B cell (primary cell): ENCODE results near the gene KCNH6. TPM values are rescaled to one million over a fixed set of nuclear protein-coding genes. Genes with fewer than 3 reads are reported as not detected.

Experiments used
- ATAC-seq: fragments of 200-7000 bp; cut with Tn5 transposase; one replicate; pipeline ENCODE4 v1.10.0; 2021; ENCODE audit warnings: low read depth, mild to moderate bottlenecking, moderate number of reproducible peaks, moderate library complexity
- CTCF ChIA-PET: fragments of 350-600 bp; sonication (Branson Sonifier 250); formaldehyde crosslinking; loops from one replicate; lab custom pipeline; 2021; ENCODE audit warnings: antibody characterized with exemption, inconsistent platforms; lab: Charles Lee
- POLR2A ChIA-PET: fragments of 350-600 bp; sonication (Branson Sonifier 250); formaldehyde crosslinking; loops from one replicate; lab custom pipeline; 2021; ENCODE audit warnings: antibody characterized with exemption; lab: Charles Lee
- DNase-seq: peaks from one replicate; pipeline ENCODE4 v3.0.0; 2013
- H2AFZ ChIP-seq: 2 replicates; pipeline ENCODE4 v1.6.1; 2012; ENCODE audit warnings: mild to moderate bottlenecking, low read depth, low read length; ENCODE audit not compliant: insufficient read depth, poor library complexity, severe bottlenecking
- H3K27ac ChIP-seq, 2 donors: 1 replicate in 1 of 2; 2 replicates in 1 of 2; pipeline ENCODE4 v1.5.1; 2012 to 2013; ENCODE audit warnings: low read length in 2 of 2, mild to moderate bottlenecking in 2 of 2, moderate library complexity in 1 of 2
- H3K27me3 ChIP-seq, 4 experiments: fragments of 200-600 bp in 1 of 4; sonication (generic) in 1 of 4; replicated peaks in 1 of 4; 1 replicate in 2 of 4; 2 replicates in 2 of 4; pipeline versions ENCODE4 v1.6.1 to v1.7.0; 2013 to 2016; ENCODE audit warnings: low read length in 3 of 4, mild to moderate bottlenecking in 2 of 4, mixed read lengths in 1 of 4, moderate library complexity in 1 of 4; ENCODE audit not compliant: insufficient read depth in 4 of 4, control insufficient read depth in 3 of 4; ENCODE audit errors: control extremely low read depth in 1 of 4
- H3K36me3 ChIP-seq, 2 experiments: replicated peaks in 1 of 2; 1 replicate in 1 of 2; 2 replicates in 1 of 2; pipeline versions ENCODE4 v1.6.1 to v1.7.1; 2013; ENCODE audit warnings: low read length in 1 of 2; ENCODE audit not compliant: insufficient read depth in 2 of 2, control insufficient read depth in 1 of 2; ENCODE audit errors: control extremely low read depth in 1 of 2, extremely low read depth in 1 of 2
- H3K4me1 ChIP-seq, 2 donors: fragments of 200-600 bp in 1 of 2; sonication (generic) in 1 of 2; 1 replicate in 1 of 2; 2 replicates in 1 of 2; pipeline versions ENCODE4 v1.5.1 to v1.6.1; 2013 to 2017; ENCODE audit warnings: low read length in 2 of 2; ENCODE audit not compliant: control insufficient read depth in 2 of 2, insufficient read depth in 2 of 2
- H3K4me2 ChIP-seq: replicated peaks from 2 replicates; pipeline ENCODE3; 2012; ENCODE audit warnings: mild to moderate bottlenecking, low read depth, low read length; ENCODE audit not compliant: poor library complexity, severe bottlenecking
- H3K4me3 ChIP-seq, 5 experiments: fragments of 200-600 bp in 1 of 5; sonication (generic) in 1 of 5; 1 replicate in 3 of 5; 2 replicates in 2 of 5; pipeline versions ENCODE4 v1.5.1 to v1.7.0; 2011 to 2016; ENCODE audit warnings: low read length in 4 of 5, mild to moderate bottlenecking in 4 of 5, low read depth in 2 of 5, control low read depth in 1 of 5, moderate library complexity in 1 of 5; ENCODE audit not compliant: insufficient read depth in 1 of 5; ENCODE audit errors: control extremely low read depth in 1 of 5, extremely low read depth in 1 of 5
- H3K79me2 ChIP-seq: fragments of 200-600 bp; sonication (generic); one replicate; pipeline ENCODE4 v1.6.0; 2016; ENCODE audit warnings: low read length; ENCODE audit not compliant: control insufficient read depth, insufficient read depth
- H3K9ac ChIP-seq: fragments of 200-600 bp; sonication (generic); 2 replicates; pipeline ENCODE4 v1.6.1; 2017; ENCODE audit warnings: mild to moderate bottlenecking, low read length, moderate library complexity
- H3K9me3 ChIP-seq, 3 donors: one replicate each; pipeline versions ENCODE4 v1.6.1 to v1.7.1; 2013; ENCODE audit warnings: low read length in 2 of 3; ENCODE audit not compliant: control insufficient read depth in 2 of 3, insufficient read depth in 1 of 3; ENCODE audit errors: control extremely low read depth in 1 of 3
- H4K20me1 ChIP-seq: 2 replicates; pipeline ENCODE4 v1.6.0; 2012; ENCODE audit warnings: mild to moderate bottlenecking, low read length; ENCODE audit not compliant: insufficient read depth, control insufficient read depth, poor library complexity, severe bottlenecking
- H3K27ac Mint-ChIP-seq: one replicate; pipeline ENCODE4 v1.8.0; 2021; ENCODE audit warnings: mixed read lengths
- H3K27me3 Mint-ChIP-seq: one replicate; pipeline ENCODE4 v1.8.0; 2021; ENCODE audit warnings: mixed read lengths
- H3K4me1 Mint-ChIP-seq: one replicate; pipeline ENCODE4 v1.8.0; 2021; ENCODE audit warnings: mixed read lengths
- H3K4me3 Mint-ChIP-seq: one replicate; pipeline ENCODE4 v1.8.0; 2021; ENCODE audit warnings: mixed read lengths
- H3K9me3 Mint-ChIP-seq: one replicate; pipeline ENCODE4 v1.8.0; 2022; ENCODE audit warnings: mixed read lengths; ENCODE audit not compliant: insufficient read depth
- CTCF ChIP-seq: fragments of 200-600 bp; IDR thresholded peaks from one replicate; pipeline ENCODE4 v1.8.0; 2022; ENCODE audit warnings: antibody characterized with exemption, mild to moderate bottlenecking
- EZH2 ChIP-seq: IDR thresholded peaks from 2 replicates; pipeline ENCODE4 v1.6.1; 2012; ENCODE audit warnings: borderline replicate concordance, low read depth, mild to moderate bottlenecking, moderate library complexity, low read length; ENCODE audit not compliant: insufficient read depth, poor library complexity, severe bottlenecking
- WGBS: methylation state at CpG from one replicate; pipeline ENCODE4 v1.1.5; 2013; ENCODE audit warnings: missing lambda C conversion rate; ENCODE audit not compliant: insufficient coverage; 5-methylcytosine and 5-hydroxymethylcytosine counted together
- intact Hi-C: fragments of 100-400 bp; cut with micrococcal nuclease; formaldehyde crosslinking; loops from one replicate; pipeline ENCODE4 v1.10.0; 2022
- polyA plus RNA-seq: library from polyadenylated mRNA; depleted of rRNA; stranded (reverse); fragments of >200 nt; gene quantifications from 2 replicates; pipeline ENCODE4 v1.2.3, GENCODE V29; 2012
- total RNA-seq, 2 donors: library from RNA; stranded (reverse); fragments of 120-200 nt in 1 of 2; gene quantifications; 1 replicate in 1 of 2; 2 replicates in 1 of 2; pipeline versions ENCODE4 v1.2.3 to v1.2.4, GENCODE V29; 2013 to 2022

KCNH6 gene
- total and polyA plus RNA-seq, 2 donors (not counting 1 experiment from before 2014, with no cell fraction given): not detected

- Histone ChIP-seq H3K36me3 (no peaks in the 10 kb centered on the region), H4K20me1 (peaks cover 9% of the 10 kb centered on the region), H3K79me2 (peaks cover 49% of the 10 kb centered on the region), H3K4me2 (no peak overlapping the region), H3K27me3 (no peaks in the 10 kb centered on the region), H2AFZ (no peak overlapping the region), H3K4me3 (no peak overlapping the region), H3K27ac (no peak overlapping the region), H3K4me1 (peaks cover 11 to 18% of the 10 kb centered on the region in 2 donors), H3K9me3 (no peaks in the 10 kb centered on the region), H3K9ac (no peak overlapping the region)
- no peak for TF ChIP-seq EZH2
- TF ChIP-seq CTCF: no peak
- no peak overlapping the region for H3K4me3 Mint-ChIP-seq
- intact Hi-C loops: no loop called here
- no peaks in the 10 kb centered on the region for H3K9me3 Mint-ChIP-seq
- peaks cover 2% of the 10 kb centered on the region for H3K27me3 Mint-ChIP-seq
- ATAC-seq (no peak), DNase-seq (no peak)
- WGBS: 94% methylated on average over 5 of the region's 9 CpGs
- H3K4me1 Mint-ChIP-seq: peaks cover 13% of the 10 kb centered on the region
- ChIA-PET POLR2A (no interaction called here), CTCF (no interaction called here)
- H3K27ac Mint-ChIP-seq: no peak overlapping the region
These were observed 23.3 kb downstream of the KCNH6 start for GRCh38 chr17:63546308-63547082.

- ATAC-seq (no peak), DNase-seq (no peak)
- peaks cover 14 to 23% of the 10 kb centered on the region in 2 donors for H3K4me1 ChIP-seq
- CTCF ChIA-PET: no interaction called here
- Mint-ChIP-seq H3K4me1 (peaks cover 18% of the 10 kb centered on the region), H3K27me3 (peaks cover 2% of the 10 kb centered on the region), H3K27ac (no peak overlapping the region), H3K9me3 (no peaks in the 10 kb centered on the region), H3K4me3 (no peak overlapping the region)
- peaks cover 52% of the 10 kb centered on the region for H3K79me2 ChIP-seq
- H3K36me3 ChIP-seq: no peaks in the 10 kb centered on the region
- no peak overlapping the region for H3K4me3 ChIP-seq
- H2AFZ ChIP-seq: no peak overlapping the region
- no peak overlapping the region for H3K4me2 ChIP-seq
- WGBS: no CpG with 5 or more reads among the region's 5 CpGs
- H3K9ac ChIP-seq: no peak overlapping the region
- POLR2A ChIA-PET: no interaction called here
- H4K20me1 ChIP-seq: peaks cover 13% of the 10 kb centered on the region
- H3K27me3 ChIP-seq: no peaks in the 10 kb centered on the region
- TF ChIP-seq CTCF (no peak), EZH2 (no peak)
- no peaks in the 10 kb centered on the region for H3K9me3 ChIP-seq
- intact Hi-C loops: no loop called here
- no peak overlapping the region for H3K27ac ChIP-seq
These were observed 23.9 kb downstream of the KCNH6 start for GRCh38 chr17:63547083-63547523.
